Ramos (cell line): ENCODE results near the gene TET3.

Source experiments
- in situ Hi-C: fragments of 300-500 bp; cut with MboI; formaldehyde crosslinking; loops from one replicate; pipeline ENCODE4 v1.14.3; 2022; ENCODE audit warnings: low sequenced_read_pairs; ENCODE audit not compliant: unreplicated experiment

The TET3 gene

DNA sequence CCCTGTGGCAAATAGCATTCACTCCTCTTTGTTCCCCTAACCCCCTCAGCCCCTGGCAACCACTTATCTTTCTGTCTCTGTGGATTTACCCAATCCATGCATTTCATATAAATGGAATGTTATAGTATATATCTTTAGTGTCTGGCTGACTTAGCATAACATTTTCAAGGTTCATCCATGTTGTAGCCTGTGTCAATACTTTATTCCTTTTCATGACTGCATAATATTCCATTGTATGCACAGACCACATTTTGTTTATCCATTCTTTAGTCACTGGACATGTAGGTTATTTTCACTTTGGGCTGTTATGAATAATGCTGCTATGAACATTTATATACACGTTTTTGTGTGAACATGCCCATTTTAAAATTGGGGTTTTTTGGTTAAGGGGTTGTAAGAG lies 42.8 kb downstream of the TET3 start:
- in situ Hi-C loops: no loop called here

DNA sequence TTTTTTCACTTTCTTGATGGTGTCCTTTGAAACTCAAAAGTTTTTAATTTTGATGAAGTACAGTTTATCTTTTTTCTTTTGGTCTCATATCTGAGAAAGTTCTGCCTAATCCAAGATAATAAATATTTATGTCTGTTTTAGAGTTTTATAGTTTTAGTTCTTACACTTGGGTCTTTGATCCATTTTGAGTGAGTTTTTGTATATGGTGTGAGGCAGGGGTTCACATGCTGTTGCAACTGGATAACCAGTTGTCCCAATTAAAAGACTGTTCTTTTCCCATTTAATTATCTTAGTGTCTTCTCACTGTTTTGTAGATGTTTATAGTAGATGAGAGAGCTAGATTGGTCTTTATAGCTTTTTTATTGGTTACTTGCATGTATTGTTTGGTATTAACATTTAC lies 43.6 kb downstream of the TET3 start:
- in situ Hi-C loops: no loop called here

DNA sequence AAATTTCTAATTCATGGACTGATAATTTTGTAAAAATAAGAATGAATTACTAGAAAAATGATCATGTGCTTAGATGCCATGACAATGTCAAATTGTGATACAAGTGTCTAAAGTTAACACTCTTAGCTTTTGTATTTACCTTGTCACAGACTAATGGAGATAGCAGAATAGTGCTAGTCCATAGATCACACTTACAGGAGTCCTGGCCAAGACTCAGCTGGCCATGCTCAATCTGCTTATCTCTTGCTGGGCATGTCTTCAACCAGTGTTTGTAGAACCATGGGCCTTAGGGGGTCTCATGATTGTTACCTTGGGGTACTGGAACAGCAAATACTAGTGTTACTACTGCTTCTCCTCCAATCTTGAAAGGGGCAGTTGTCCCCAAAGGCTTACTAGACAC lies 44.0 kb downstream of the TET3 start:
- in situ Hi-C loops: no loop called here

DNA sequence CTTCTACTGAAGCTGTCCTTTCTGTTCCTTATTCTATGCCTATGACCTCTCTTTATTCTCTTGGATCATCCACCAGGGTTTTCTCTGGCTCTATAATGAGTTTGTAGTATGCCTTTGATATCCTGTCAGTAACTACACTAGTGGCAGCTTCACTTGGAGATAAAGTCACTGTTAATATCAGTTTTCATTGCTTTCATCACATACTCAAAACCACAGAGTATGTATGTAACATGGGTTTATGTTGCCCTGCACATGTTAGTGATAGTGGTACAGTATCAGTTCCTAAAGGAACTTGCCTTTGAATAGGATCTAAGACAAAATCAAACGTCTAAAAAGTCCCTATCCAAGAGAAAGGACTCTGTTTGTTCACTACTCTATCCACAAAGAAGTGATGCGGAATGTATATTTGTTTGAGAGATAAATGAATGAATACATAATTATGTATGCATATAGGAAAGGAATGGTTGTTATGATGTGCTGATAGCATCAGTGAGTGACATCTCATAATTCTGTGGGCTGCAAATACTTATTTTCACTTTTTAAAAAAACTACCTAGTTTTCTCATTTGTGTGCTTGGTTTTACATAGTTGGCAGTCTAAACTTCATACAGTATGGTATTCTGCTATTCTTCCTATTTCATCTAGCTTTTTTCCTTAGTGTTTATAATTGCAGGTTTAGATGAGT lies 45.1 kb downstream of the TET3 start:
- in situ Hi-C loops: no loop called here

DNA sequence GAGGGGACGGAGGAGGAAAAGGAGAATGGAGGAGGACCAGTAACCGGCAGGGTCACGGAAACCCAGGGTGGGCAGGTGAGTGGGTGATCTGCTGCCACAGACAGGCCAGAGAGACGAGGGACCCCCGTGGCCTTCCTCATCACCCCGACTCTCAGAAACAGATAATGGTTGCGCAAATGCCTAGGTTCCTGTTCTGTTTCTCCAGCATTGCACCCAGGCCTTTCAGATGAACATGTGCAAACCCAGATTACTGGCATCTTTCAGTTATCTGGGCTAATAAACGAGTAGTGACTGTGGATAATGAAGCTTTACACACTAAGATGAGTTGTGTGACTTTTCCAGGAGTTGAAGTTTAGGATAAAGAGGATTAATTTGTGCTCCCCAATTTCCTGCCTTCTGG lies 46.5 kb downstream of the TET3 start:
- in situ Hi-C loops: no loop called here

DNA sequence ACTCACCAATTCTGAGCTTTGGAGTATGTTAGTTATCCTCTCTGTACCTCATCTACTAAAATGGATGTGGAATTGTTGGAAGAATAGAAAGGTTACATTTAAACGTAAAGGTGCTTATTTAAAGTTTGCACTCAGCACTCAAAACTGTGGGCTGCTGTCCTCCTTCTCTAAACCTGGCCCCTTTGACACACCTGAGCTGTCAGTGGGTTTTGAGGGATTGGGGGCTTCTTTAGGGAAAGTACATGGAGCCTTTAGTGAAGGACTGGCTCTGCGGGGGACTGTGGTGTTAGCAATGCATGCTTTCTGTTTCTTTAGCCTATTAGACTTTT lies 47.2 kb downstream of the TET3 start:
- in situ Hi-C loops: no loop called here

DNA sequence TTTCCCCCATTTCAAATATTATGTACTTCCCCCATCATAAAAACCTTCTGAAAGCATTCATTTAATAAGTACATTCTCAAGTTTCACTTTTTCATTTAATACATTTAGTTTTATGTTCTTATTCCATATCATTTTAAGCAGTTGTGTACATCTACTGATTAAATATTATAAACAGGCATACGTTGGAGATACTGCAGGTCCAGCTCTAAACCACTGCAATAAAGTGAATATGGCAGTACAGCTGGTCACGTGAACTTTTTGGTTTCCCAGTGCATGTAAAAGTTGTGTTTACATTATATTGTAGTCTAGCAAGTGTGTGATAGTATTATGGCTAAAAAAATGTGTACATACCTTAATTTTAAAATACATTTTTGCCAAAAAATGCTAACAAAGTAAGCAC lies 48.7 kb downstream of the TET3 start:
- in situ Hi-C loops: no loop called here
